ENCODE results near the gene LTBP3. TPM values are rescaled to one million over a fixed set of nuclear protein-coding genes. Genes with fewer than 3 reads are reported as not detected.

The LTBP3 gene
- total and polyA plus RNA-seq, 4 donors: 8.8 to 46.2 (median 17.0) TPM

- Histone ChIP-seq H3K9me3 (ENCODE audit: control insufficient read depth in 4 of 4, low read length in 3 of 4) (no peaks in the 10 kb centered on the region), H3K27ac (ENCODE audit: low read depth in 1 of 2, low read length in 2 of 2) (peak overlapping the region; percentile 74 to 84), H3K27me3 (ENCODE audit: control insufficient read depth in 4 of 4, insufficient read depth in 4 of 4, low read length in 3 of 4) (no peaks in the 10 kb centered on the region), H3K4me1 (ENCODE audit: control insufficient read depth in 4 of 4, insufficient read depth in 4 of 4, low read length in 3 of 4) (peaks cover 7 to 28% (median 18%) of the 10 kb centered on the region in 4 donors), H3K36me3 (ENCODE audit: control insufficient read depth in 4 of 4, insufficient read depth in 3 of 4, low read depth in 1 of 4, low read length in 3 of 4) (peaks cover 3 to 25% (median 15%) of the 10 kb centered on the region in 4 donors), H3K9ac (ENCODE audit: low read depth in 1 of 2, low read length in 2 of 2) (no peak overlapping the region), H3K4me3 (ENCODE audit: low read depth in 1 of 3, low read length in 3 of 3) (peak overlapping the region in 2 of 3 donors; percentile 50 to 51)
- TF ChIP-seq RXRA (IDR thresholded peaks at IDR 0.05): no peak
- no peak for TF ChIP-seq RAD21 (IDR thresholded peaks at IDR 0.05)
- no peak for TF ChIP-seq HNF4G (IDR thresholded peaks at IDR 0.05)
- no peak for TF ChIP-seq TAF1 (conservative IDR thresholded peaks at IDR 0.05)
- TF ChIP-seq FOXA1 (IDR thresholded peaks at IDR 0.05): no peak
- no peak for TF ChIP-seq MAX (IDR thresholded peaks at IDR 0.05)
- TF ChIP-seq ATF3 (IDR thresholded peaks at IDR 0.05): no peak
- TF ChIP-seq SP1 (IDR thresholded peaks at IDR 0.05): no peak
- no peak for TF ChIP-seq HNF4A (conservative IDR thresholded peaks at IDR 0.05)
- no peak for TF ChIP-seq FOXA2 (IDR thresholded peaks at IDR 0.05)
- no peak for TF ChIP-seq REST (IDR thresholded peaks at IDR 0.05)
- no peak for TF ChIP-seq JUND (IDR thresholded peaks at IDR 0.05)
- TF ChIP-seq EGR1 (IDR thresholded peaks at IDR 0.05; ENCODE audit: low read depth in 2 of 2): no peak
- TF ChIP-seq CTCF (IDR thresholded peaks at IDR 0.05; ENCODE audit: low read depth, low read length, missing input control): no peak
- TF ChIP-seq ZBTB33 (IDR thresholded peaks at IDR 0.05): no peak
- no peak for TF ChIP-seq YY1 (IDR thresholded peaks at IDR 0.05)
- TF ChIP-seq GABPA (IDR thresholded peaks at IDR 0.05 in 1 of 2, conservative IDR thresholded peaks at IDR 0.05 in 1 of 2): no peak
- TF ChIP-seq NR2F2 (IDR thresholded peaks at IDR 0.05): no peak
- WGBS: 23% methylated on average over 60 of the region's 60 CpGs
- DNase-seq (ENCODE audit: low spot score): no peak
These were observed 18.3 kb downstream of the LTBP3 start for GRCh38 chr11:65539744-65540289.

Data from liver (tissue), 9 donors.